Measurements from ENCODE around the gene CDHR5. TPM values are rescaled to one million over a fixed set of nuclear protein-coding genes. Genes with fewer than 3 reads are reported as not detected.
A peak's percentile ranks its signal among the peaks of the same experiment; 100 is the strongest.

Gene CDHR5
- not detected for polyA plus RNA-seq

- Mint-ChIP-seq H3K27ac (no peak within 1 kb of the TSS), H3K4me3 (no peak within 1 kb of the TSS), H3K4me1 (peaks cover 19 to 22% of the 10 kb centered on the region in 2 donors), H3K9me3 (peaks cover 0 to 2% (median 0%) of the 10 kb centered on the region in 6 donors), H3K36me3 (peaks cover 0 to 3% (median 0%) of the 10 kb centered on the region in 3 donors), H3K27me3 (ENCODE audit: low read depth in 3 of 3) (peaks cover 7 to 18% (median 17%) of the 10 kb centered on the region in 3 donors)
- no peak for DNase-seq
Measured at GRCh38 chr11:624705-625635, at the start of gene CDHR5. TSS of gene CDHR5 (minus strand) at chr11:624955. CDS start at chr11:624902, 53 bp downstream.

GRCh38 chr11:674406-674805 is 49.7 kb upstream of the CDHR5 start:
- Mint-ChIP-seq H3K36me3 (peaks cover 8 to 21% (median 9%) of the 10 kb centered on the region in 3 donors), H3K27ac (no peak overlapping the region), H3K27me3 (ENCODE audit: low read depth in 3 of 3) (no peaks in the 10 kb centered on the region), H3K4me3 (no peak overlapping the region), H3K4me1 (no peaks in the 10 kb centered on the region), H3K9me3 (no peaks in the 10 kb centered on the region)
- no peak for DNase-seq

- no peak overlapping the region for H3K4me3 Mint-ChIP-seq
- H3K9me3 Mint-ChIP-seq = no peaks in the 10 kb centered on the region
- H3K27ac Mint-ChIP-seq = no peak overlapping the region
- peaks cover 8 to 21% (median 9%) of the 10 kb centered on the region in 3 donors for H3K36me3 Mint-ChIP-seq
- no peaks in the 10 kb centered on the region for H3K4me1 Mint-ChIP-seq
- H3K27me3 Mint-ChIP-seq (ENCODE audit: low read depth in 3 of 3) = no peaks in the 10 kb centered on the region
- DNase-seq = no peak
Measured at GRCh38 chr11:673866-674265, 49.1 kb upstream of the CDHR5 start.

GRCh38 chr11:665704-666281 is 41.0 kb upstream of the CDHR5 start:
- no peaks in the 10 kb centered on the region for H3K9me3 Mint-ChIP-seq
- no peak for DNase-seq
- H3K4me1 Mint-ChIP-seq = no peaks in the 10 kb centered on the region
- peaks cover 0 to 7% (median 0%) of the 10 kb centered on the region in 3 donors for H3K36me3 Mint-ChIP-seq
- H3K27me3 Mint-ChIP-seq (ENCODE audit: low read depth in 3 of 3) = peaks cover 0 to 2% (median 0%) of the 10 kb centered on the region in 3 donors
- peak overlapping the region in 1 of 6 donors; percentile 34 for H3K27ac Mint-ChIP-seq
- H3K4me3 Mint-ChIP-seq = no peak overlapping the region

GRCh38 chr11:665062-665703 is 40.4 kb upstream of the CDHR5 start:
- Mint-ChIP-seq H3K27me3 (ENCODE audit: low read depth in 3 of 3) (peaks cover 0 to 2% (median 0%) of the 10 kb centered on the region in 3 donors), H3K4me3 (no peak overlapping the region), H3K27ac (no peak overlapping the region), H3K36me3 (peaks cover 0 to 7% (median 0%) of the 10 kb centered on the region in 3 donors), H3K9me3 (no peaks in the 10 kb centered on the region), H3K4me1 (no peaks in the 10 kb centered on the region)
- no peak for DNase-seq

GRCh38 chr11:662689-663274 is 38.0 kb upstream of the CDHR5 start:
- DNase-seq = peak; percentile 36 to 41 (median 37)
- Mint-ChIP-seq H3K9me3 (no peaks in the 10 kb centered on the region), H3K36me3 (peaks cover 0 to 7% (median 0%) of the 10 kb centered on the region in 3 donors), H3K27me3 (ENCODE audit: low read depth in 3 of 3) (peaks cover 0 to 2% (median 0%) of the 10 kb centered on the region in 3 donors), H3K4me3 (no peak overlapping the region), H3K27ac (no peak overlapping the region), H3K4me1 (no peaks in the 10 kb centered on the region)

- Mint-ChIP-seq H3K36me3 (peaks cover 0 to 2% (median 0%) of the 10 kb centered on the region in 3 donors), H3K27ac (no peak overlapping the region), H3K4me1 (no peaks in the 10 kb centered on the region), H3K27me3 (ENCODE audit: low read depth in 3 of 3) (peaks cover 0 to 2% (median 0%) of the 10 kb centered on the region in 3 donors), H3K9me3 (no peaks in the 10 kb centered on the region), H3K4me3 (no peak overlapping the region)
- DNase-seq = no peak
Measured at GRCh38 chr11:660681-661444, 36.1 kb upstream of the CDHR5 start.

GRCh38 chr11:660281-660680 is 35.5 kb upstream of the CDHR5 start:
- Mint-ChIP-seq H3K4me3 (no peak overlapping the region), H3K27ac (no peak overlapping the region), H3K36me3 (no peaks in the 10 kb centered on the region), H3K9me3 (no peaks in the 10 kb centered on the region), H3K27me3 (ENCODE audit: low read depth in 3 of 3) (no peaks in the 10 kb centered on the region), H3K4me1 (no peaks in the 10 kb centered on the region)
- DNase-seq = no peak

GRCh38 chr11:659532-660085 is 34.9 kb upstream of the CDHR5 start:
- DNase-seq = no peak
- no peaks in the 10 kb centered on the region for H3K4me1 Mint-ChIP-seq
- no peaks in the 10 kb centered on the region for H3K36me3 Mint-ChIP-seq
- no peaks in the 10 kb centered on the region for H3K27me3 Mint-ChIP-seq (ENCODE audit: low read depth in 3 of 3)
- H3K4me3 Mint-ChIP-seq = no peak overlapping the region
- no peaks in the 10 kb centered on the region for H3K9me3 Mint-ChIP-seq
- no peak overlapping the region for H3K27ac Mint-ChIP-seq

- no peak for DNase-seq
- Mint-ChIP-seq H3K4me1 (no peaks in the 10 kb centered on the region), H3K27me3 (ENCODE audit: low read depth in 3 of 3) (no peaks in the 10 kb centered on the region), H3K9me3 (no peaks in the 10 kb centered on the region), H3K4me3 (no peak overlapping the region), H3K27ac (no peak overlapping the region), H3K36me3 (no peaks in the 10 kb centered on the region)
Measured at GRCh38 chr11:657691-658126, 33.0 kb upstream of the CDHR5 start.

GRCh38 chr11:656866-657265 is 32.1 kb upstream of the CDHR5 start:
- H3K36me3 Mint-ChIP-seq = peaks cover 0 to 4% (median 0%) of the 10 kb centered on the region in 3 donors
- H3K27me3 Mint-ChIP-seq (ENCODE audit: low read depth in 3 of 3) = no peaks in the 10 kb centered on the region
- H3K4me3 Mint-ChIP-seq = no peak overlapping the region

GRCh38 chr11:656426-656825 is 31.7 kb upstream of the CDHR5 start:
- H3K36me3 Mint-ChIP-seq = peaks cover 0 to 6% (median 0%) of the 10 kb centered on the region in 3 donors
- H3K9me3 Mint-ChIP-seq = no peaks in the 10 kb centered on the region
- no peak overlapping the region for H3K27ac Mint-ChIP-seq
- no peaks in the 10 kb centered on the region for H3K4me1 Mint-ChIP-seq
- DNase-seq = no peak
- H3K27me3 Mint-ChIP-seq (ENCODE audit: low read depth in 3 of 3) = no peaks in the 10 kb centered on the region
- no peak overlapping the region for H3K4me3 Mint-ChIP-seq

More at GRCh38 chr11:656866-657265, 32.1 kb upstream of the CDHR5 start:
- Mint-ChIP-seq H3K9me3 (no peaks in the 10 kb centered on the region), H3K27ac (no peak overlapping the region), H3K4me1 (no peaks in the 10 kb centered on the region)
- DNase-seq = no peak
